Posterior vena cava (tissue), 2 donors: ENCODE measurements around the gene HIP1. TPM values are rescaled to one million over a fixed set of nuclear protein-coding genes. Genes with fewer than 3 reads are reported as not detected.
"Not testable (repeated sequence)": the region's sequence is repeated elsewhere in the genome, so short reads cannot be mapped to it uniquely, and the experiment has no call there.

Experiments
- DNase-seq: peaks from one replicate; pipeline ENCODE4 v3.0.0-alpha.2; 2020; ENCODE audit warnings: low spot score
- intact Hi-C, 2 donors: fragments of 100-400 bp; cut with DNase I; formaldehyde crosslinking; loops; one replicate each; pipeline versions ENCODE4 v1.14.1 to v1.14.2; 2022 to 2023
- total RNA-seq, 2 donors: library from RNA; stranded (reverse); fragmentation: NEBNext Ultra II Directional; extraction: Animal tissue kit (Norgen Biotek cat#: 25700); gene quantifications; one replicate each; pipeline ENCODE4 v1.2.1, GENCODE V29; 2021
- donor health status: DM: yes; HTN: yes; CAD: no.
- donor health status: DM: yes; HTN: yes; CAD: no.

HIP1 gene
- total RNA-seq, 2 donors from 2014 or later, result 27.0 to 29.2 TPM

DNA sequence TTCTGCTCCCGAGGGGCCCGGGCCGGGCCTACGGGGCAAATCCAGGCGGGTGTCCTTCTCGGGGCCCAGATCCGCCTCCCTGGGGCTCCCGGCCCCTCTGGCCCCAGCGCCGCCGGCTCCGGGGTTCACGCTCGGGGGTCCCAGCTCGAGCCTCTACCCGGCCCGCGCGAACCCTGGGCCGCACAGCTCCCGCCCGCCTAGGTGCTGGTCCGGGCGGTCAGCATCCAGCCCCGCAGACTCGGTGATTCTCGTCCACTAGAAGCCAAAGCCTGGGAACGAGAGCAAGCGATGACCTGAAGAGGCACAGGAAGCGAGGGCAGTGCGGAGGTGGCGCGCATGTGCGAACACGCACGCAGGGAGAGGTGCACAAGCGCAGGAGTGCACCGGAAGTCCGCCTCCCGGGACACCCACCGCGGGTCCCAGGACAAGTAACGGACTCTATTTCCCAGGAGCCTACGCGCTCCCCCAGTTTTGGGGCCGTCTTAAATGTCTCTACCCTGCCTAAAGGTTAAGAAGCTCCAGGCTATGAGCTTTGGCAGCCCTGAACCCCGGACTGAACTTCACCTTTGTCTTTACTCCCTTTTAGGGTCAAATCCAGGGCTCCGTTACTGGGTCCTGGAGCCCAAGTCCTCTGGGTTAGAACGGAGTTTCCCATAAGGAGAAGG, 252.6 kb downstream of the HIP1 start, which contains the start of gene POM121C:
TSS of gene POM121C (minus strand) at position 321 of the 665 bp plus-strand sequence. CDS start 44,803 bp downstream, outside the sequence.
- peak; percentile 97 for DNase-seq
- intact Hi-C loops, result not testable (repeated sequence)

GRCh38 chr7:75485355-75485978, 253.3 kb downstream of the HIP1 start:
- DNase-seq, intact Hi-C loops: not testable (repeated sequence)

Other genes with a start within 250 kb of the HIP1 start
- not detected for gene SPDYE5, start 246.6 kb downstream of the HIP1 start, total RNA-seq
- under 1 TPM; 0.97 to 1.00 TPM for gene CCL26, start 33.3 kb upstream of the HIP1 start, total RNA-seq
- gene CCL24, start 74.9 kb upstream of the HIP1 start, total RNA-seq, result not detected
- 10 to 100 TPM; 28.9 to 30.8 TPM for gene RHBDD2, start 140.1 kb upstream of the HIP1 start, total RNA-seq
- 10 to 100 TPM; 76.3 to 88.8 TPM for gene POR, start 176.2 kb upstream of the HIP1 start, total RNA-seq